NOMO-1 (cell line): ENCODE results near the gene RPL22.
"Not testable (repeated sequence)": the region's sequence is repeated elsewhere in the genome, so short reads cannot be mapped to it uniquely, and the experiment has no call there.

Source experiments
- DNase-seq, 2 experiments: peaks; one replicate each; lab custom pipeline; 2025; ENCODE audit not compliant: unreplicated experiment in 2 of 2; lab: John Stamatoyannopoulos, UW

Gene RPL22

GRCh38 chr1:6234502-6235295, 35.3 kb upstream of the RPL22 start:
- DNase-seq, result no peak

GRCh38 chr1:6233376-6233775, 34.0 kb upstream of the RPL22 start:
- no peak for DNase-seq

- no peak for DNase-seq
Measured at GRCh38 chr1:6225651-6226050, 26.3 kb upstream of the RPL22 start.

- DNase-seq, result no peak
Measured at GRCh38 chr1:6224718-6225117, 25.3 kb upstream of the RPL22 start.

- DNase-seq, result no peak
Measured at GRCh38 chr1:6223617-6224016, 24.2 kb upstream of the RPL22 start.

- no peak for DNase-seq
Measured at GRCh38 chr1:6222636-6223035, 23.2 kb upstream of the RPL22 start.

- DNase-seq, result no peak
Measured at GRCh38 chr1:6221210-6221784, 21.9 kb upstream of the RPL22 start.

GRCh38 chr1:6220236-6220635, 20.8 kb upstream of the RPL22 start:
- no peak for DNase-seq

GRCh38 chr1:6219641-6220040, 20.2 kb upstream of the RPL22 start:
- DNase-seq, result not testable (repeated sequence)

GRCh38 chr1:6218375-6219164, 19.2 kb upstream of the RPL22 start:
- no peak for DNase-seq

GRCh38 chr1:6212193-6212959, 13.0 kb upstream of the RPL22 start:
- DNase-seq, result peak; percentile 25 to 27

- DNase-seq, result no peak
Measured at GRCh38 chr1:6211731-6212130, 12.3 kb upstream of the RPL22 start.

- no peak for DNase-seq
Measured at GRCh38 chr1:6210591-6211355, 11.4 kb upstream of the RPL22 start.

- DNase-seq, result no peak
Measured at GRCh38 chr1:6209661-6210580, 10.5 kb upstream of the RPL22 start.

- DNase-seq, result peak; percentile 62 to 74
Measured at GRCh38 chr1:6208723-6209660, 9.6 kb upstream of the RPL22 start.

- no peak for DNase-seq
Measured at GRCh38 chr1:6207921-6208320, 8.5 kb upstream of the RPL22 start.

- no peak for DNase-seq
Measured at GRCh38 chr1:6207075-6207885, 7.9 kb upstream of the RPL22 start.
